ENCODE data around the gene ATF6.

DNA sequence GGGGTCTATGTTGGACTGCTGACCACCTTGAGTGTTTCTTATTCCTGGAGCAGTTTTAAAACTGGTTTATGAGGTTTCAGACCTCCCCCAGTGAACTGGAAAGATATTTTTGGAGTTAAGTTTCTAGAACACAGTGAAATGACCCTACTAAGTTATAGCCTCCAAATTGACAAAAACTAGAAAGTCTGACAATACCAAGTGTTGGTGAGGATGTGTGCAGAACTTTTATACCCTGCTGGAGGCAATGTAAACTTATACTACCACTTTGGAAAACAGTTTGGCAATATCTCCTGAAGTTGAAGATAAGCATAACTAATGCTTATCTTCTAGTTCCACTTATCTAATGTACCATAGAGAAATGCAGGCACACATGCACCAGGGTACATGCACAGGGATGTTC lies 247.2 kb downstream of the ATF6 start:
- TF ChIP-seq, protein P1, sequence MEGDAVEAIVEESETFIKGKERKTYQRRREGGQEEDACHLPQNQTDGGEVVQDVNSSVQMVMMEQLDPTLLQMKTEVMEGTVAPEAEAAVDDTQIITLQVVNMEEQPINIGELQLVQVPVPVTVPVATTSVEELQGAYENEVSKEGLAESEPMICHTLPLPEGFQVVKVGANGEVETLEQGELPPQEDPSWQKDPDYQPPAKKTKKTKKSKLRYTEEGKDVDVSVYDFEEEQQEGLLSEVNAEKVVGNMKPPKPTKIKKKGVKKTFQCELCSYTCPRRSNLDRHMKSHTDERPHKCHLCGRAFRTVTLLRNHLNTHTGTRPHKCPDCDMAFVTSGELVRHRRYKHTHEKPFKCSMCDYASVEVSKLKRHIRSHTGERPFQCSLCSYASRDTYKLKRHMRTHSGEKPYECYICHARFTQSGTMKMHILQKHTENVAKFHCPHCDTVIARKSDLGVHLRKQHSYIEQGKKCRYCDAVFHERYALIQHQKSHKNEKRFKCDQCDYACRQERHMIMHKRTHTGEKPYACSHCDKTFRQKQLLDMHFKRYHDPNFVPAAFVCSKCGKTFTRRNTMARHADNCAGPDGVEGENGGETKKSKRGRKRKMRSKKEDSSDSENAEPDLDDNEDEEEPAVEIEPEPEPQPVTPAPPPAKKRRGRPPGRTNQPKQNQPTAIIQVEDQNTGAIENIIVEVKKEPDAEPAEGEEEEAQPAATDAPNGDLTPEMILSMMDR (IDR thresholded peaks at IDR 0.05; ENCODE audit: extremely low read depth in 1 of 2, insufficient read depth in 1 of 2, low read depth in 1 of 2, low read length in 2 of 2): no peak
- TF ChIP-seq POLR2A (IDR thresholded peaks at IDR 0.05; ENCODE audit: low read depth, low read length) (no peak), EZH2 (IDR thresholded peaks at IDR 0.05; ENCODE audit: borderline replicate concordance, low read depth, low read length, severe bottlenecking) (no peak), FOS (IDR thresholded peaks at IDR 0.05; ENCODE audit: borderline replicate concordance, insufficient read depth, low read length) (no peak)

Data from endothelial cell of umbilical vein (primary cell).